A673 (cell line): ENCODE measurements around the gene GABRP. TPM values are rescaled to one million over a fixed set of nuclear protein-coding genes. Genes with fewer than 3 reads are reported as not detected.

Experiments
- BruUV-seq: library from RNA; stranded (reverse); fragments of 400-500 nt; replicated peaks from 2 replicates; lab custom pipeline; 2021; lab: Mats Ljungman, UMichigan
- CTCF ChIA-PET: fragments of 300-600 bp; sonication (Branson Sonifier 250); formaldehyde crosslinking; loops from one replicate; lab custom pipeline; 2022; ENCODE audit warnings: antibody characterized with exemption; lab: Charles Lee
- POLR2A ChIA-PET: fragments of 300-600 bp; sonication (Branson Sonifier 250); formaldehyde crosslinking; loops from one replicate; lab custom pipeline; 2022; ENCODE audit warnings: antibody characterized with exemption; ENCODE audit not compliant: low non-redundant PET; lab: Charles Lee
- DNase-seq: peaks from one replicate; pipeline ENCODE4 v3.0.0-alpha.2; 2015; ENCODE audit warnings: low spot score
- H3K27ac ChIP-seq: fragments of 200-600 bp; sonication (generic); 2 replicates; pipeline ENCODE4 v1.5.1; 2016; ENCODE audit warnings: mixed run types, low read depth, mild to moderate bottlenecking, mixed read lengths, antibody characterized with exemption, low read length; ENCODE audit not compliant: poor library complexity, severe bottlenecking
- H3K27me3 ChIP-seq: fragments of 200-600 bp; sonication (generic); replicated peaks from 2 replicates; pipeline ENCODE4 v1.6.1; 2017; ENCODE audit warnings: mixed run types, low read depth, mild to moderate bottlenecking, mixed read lengths, antibody characterized with exemption, low read length; ENCODE audit not compliant: insufficient read depth, poor library complexity
- H3K36me3 ChIP-seq: fragments of 200-600 bp; sonication (generic); 2 replicates; pipeline ENCODE4 v1.6.1; 2016; ENCODE audit warnings: mixed run types, mild to moderate bottlenecking, mixed read lengths, antibody characterized with exemption, low read length; ENCODE audit not compliant: insufficient read depth, poor library complexity, severe bottlenecking
- H3K4me1 ChIP-seq: fragments of 200-600 bp; sonication (generic); 2 replicates; pipeline ENCODE4 v1.6.1; 2017; ENCODE audit warnings: mixed run types, mild to moderate bottlenecking, mixed read lengths, antibody characterized with exemption, low read length; ENCODE audit not compliant: insufficient read depth, poor library complexity, severe bottlenecking
- H3K4me3 ChIP-seq: fragments of 200-600 bp; sonication (generic); 2 replicates; pipeline ENCODE4 v1.5.1; 2016; ENCODE audit warnings: low read depth, mixed run types, mild to moderate bottlenecking, mixed read lengths, low read length; ENCODE audit not compliant: poor library complexity, severe bottlenecking
- H3K9me3 ChIP-seq: fragments of 200-600 bp; sonication (generic); 2 replicates; pipeline ENCODE4 v1.6.1; 2016; ENCODE audit warnings: mixed run types, low read depth, mild to moderate bottlenecking, mixed read lengths, antibody characterized with exemption, low read length; ENCODE audit not compliant: poor library complexity, severe bottlenecking
- EZH2 ChIP-seq: fragments of 200-600 bp; sonication (generic); IDR thresholded peaks from 2 replicates; pipeline ENCODE4 v1.6.1; 2017; ENCODE audit warnings: borderline replicate concordance, low read depth, mild to moderate bottlenecking, mixed read lengths, antibody characterized with exemption, low read length; ENCODE audit not compliant: poor library complexity, severe bottlenecking
- intact Hi-C: fragments of 100-400 bp; cut with micrococcal nuclease; formaldehyde crosslinking; loops from one replicate; pipeline ENCODE4 v1.10.0; 2022; ENCODE audit not compliant: unreplicated experiment
- total RNA-seq: library from RNA; stranded (reverse); gene quantifications from 2 replicates; pipeline ENCODE4 v1.2.3, GENCODE V29; 2021
- TF ChIP-seq, protein P1 (sequence below): fragments of 300-800, 200-600 bp; sonication (generic); conservative IDR thresholded peaks from 2 replicates; pipeline ENCODE4 v1.5.1; 2017; ENCODE audit warnings: low read depth, mild to moderate bottlenecking, antibody characterized with exemption, low read length, moderate library complexity, mixed read lengths

GABRP gene
- total RNA-seq, 1 experiment from 2014 or later = 0.09 TPM

DNA sequence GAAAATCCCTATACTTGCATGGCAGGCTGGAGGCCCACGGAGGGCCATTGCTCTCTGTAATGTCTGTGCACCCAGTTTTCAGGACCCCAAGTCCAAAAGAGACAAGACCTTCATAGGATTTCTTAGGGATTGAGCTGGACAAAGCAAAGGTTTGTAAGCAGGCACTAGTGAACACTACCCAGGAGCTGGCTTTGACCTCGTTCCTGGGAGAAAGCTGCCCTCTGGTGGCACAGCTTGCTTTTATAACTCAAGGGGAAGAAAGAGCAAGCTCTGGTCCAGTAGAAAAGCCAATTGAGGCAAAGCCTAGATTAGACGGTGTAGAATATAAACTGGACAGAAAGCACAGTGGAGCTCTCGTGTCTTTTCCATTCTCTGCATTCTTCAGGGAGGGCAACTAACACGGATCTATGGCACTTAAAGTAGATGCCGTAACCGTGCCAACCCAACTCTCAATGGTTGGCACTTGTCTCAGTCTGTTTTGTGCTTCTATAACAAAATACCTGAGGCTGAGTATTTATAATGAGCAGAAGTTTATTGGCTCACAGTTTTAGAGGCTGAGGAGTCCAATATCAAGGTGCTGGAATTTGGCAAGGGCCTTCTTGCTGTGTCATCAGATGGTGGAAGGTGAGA is 7.9 kb downstream of the GABRP start:
- H3K27ac ChIP-seq = no peak overlapping the region
- no peak overlapping the region for H3K4me3 ChIP-seq
- BruUV-seq = no TSS peak
- peak; percentile 27 for DNase-seq
- H3K27me3 ChIP-seq = peaks cover 7% of the 10 kb centered on the region
- TF ChIP-seq, protein P1, sequence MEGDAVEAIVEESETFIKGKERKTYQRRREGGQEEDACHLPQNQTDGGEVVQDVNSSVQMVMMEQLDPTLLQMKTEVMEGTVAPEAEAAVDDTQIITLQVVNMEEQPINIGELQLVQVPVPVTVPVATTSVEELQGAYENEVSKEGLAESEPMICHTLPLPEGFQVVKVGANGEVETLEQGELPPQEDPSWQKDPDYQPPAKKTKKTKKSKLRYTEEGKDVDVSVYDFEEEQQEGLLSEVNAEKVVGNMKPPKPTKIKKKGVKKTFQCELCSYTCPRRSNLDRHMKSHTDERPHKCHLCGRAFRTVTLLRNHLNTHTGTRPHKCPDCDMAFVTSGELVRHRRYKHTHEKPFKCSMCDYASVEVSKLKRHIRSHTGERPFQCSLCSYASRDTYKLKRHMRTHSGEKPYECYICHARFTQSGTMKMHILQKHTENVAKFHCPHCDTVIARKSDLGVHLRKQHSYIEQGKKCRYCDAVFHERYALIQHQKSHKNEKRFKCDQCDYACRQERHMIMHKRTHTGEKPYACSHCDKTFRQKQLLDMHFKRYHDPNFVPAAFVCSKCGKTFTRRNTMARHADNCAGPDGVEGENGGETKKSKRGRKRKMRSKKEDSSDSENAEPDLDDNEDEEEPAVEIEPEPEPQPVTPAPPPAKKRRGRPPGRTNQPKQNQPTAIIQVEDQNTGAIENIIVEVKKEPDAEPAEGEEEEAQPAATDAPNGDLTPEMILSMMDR = peak; percentile 48
- TF ChIP-seq EZH2 = no peak
- ChIA-PET POLR2A (no interaction called here), CTCF (interaction anchor here (0.6 to 1.3 kb wide), 2 partner anchors 153 to 178 kb away, joined by 4 to 7 read pairs; no protein-coding TSS in a partner anchor)
- H3K9me3 ChIP-seq = no peaks in the 10 kb centered on the region
- H3K36me3 ChIP-seq = no peaks in the 10 kb centered on the region
- intact Hi-C loops = loop anchor here (1.0 to 5.0 kb wide), 2 partner anchors 47 to 154 kb away; no protein-coding TSS in a partner anchor
- no peaks in the 10 kb centered on the region for H3K4me1 ChIP-seq

DNA sequence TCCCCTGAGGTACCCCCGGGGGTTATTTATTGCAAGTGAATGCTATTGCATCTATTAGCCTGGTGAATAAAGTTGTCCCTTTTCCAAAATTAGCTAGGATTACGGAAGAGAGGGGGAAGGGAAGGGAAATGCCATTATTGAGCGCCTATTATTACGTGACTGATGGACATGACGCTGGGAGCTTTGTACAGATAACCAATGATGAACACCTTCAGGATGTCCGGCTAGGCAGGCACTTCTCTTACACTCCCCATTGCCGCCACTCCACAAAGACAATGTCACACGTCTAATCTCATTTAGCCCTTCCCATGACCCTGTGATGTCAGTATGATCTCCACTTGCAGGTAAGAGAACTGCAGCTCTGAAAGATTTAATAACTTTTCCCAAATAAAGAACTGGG is 9.4 kb downstream of the GABRP start:
- Histone ChIP-seq H3K4me3 (no peak overlapping the region), H3K9me3 (no peaks in the 10 kb centered on the region), H3K27me3 (peaks cover 3% of the 10 kb centered on the region), H3K27ac (no peak overlapping the region), H3K36me3 (no peaks in the 10 kb centered on the region), H3K4me1 (no peaks in the 10 kb centered on the region)
- no TSS peak for BruUV-seq
- no peak for DNase-seq
- no peak for TF ChIP-seq EZH2
- TF ChIP-seq, protein P1 = no peak
- POLR2A ChIA-PET = no interaction called here
- CTCF ChIA-PET = no interaction called here
- intact Hi-C loops = loop anchor here (5.0 kb wide), 1 partner anchor 156 kb away; no protein-coding TSS in a partner anchor

DNA sequence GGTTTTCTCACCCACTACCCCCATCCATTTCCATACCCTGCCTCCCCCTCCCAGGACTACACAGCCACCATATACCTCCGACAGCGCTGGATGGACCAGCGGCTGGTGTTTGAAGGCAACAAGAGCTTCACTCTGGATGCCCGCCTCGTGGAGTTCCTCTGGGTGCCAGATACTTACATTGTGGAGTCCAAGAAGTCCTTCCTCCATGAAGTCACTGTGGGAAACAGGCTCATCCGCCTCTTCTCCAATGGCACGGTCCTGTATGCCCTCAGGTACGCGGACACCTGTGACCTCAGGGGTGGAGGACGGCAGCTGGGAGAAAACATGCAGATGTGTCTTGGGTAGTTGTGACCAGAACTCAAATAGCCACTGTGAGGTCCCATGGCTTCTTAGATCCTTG is 11.6 kb downstream of the GABRP start:
- H3K4me1 ChIP-seq = no peaks in the 10 kb centered on the region
- POLR2A ChIA-PET = interaction anchor here (0.6 kb wide), 1 partner anchor 64 kb away, joined by 7 read pairs; no protein-coding TSS in a partner anchor
- no TSS peak for BruUV-seq
- TF ChIP-seq EZH2 = no peak
- TF ChIP-seq, protein P1 = no peak
- no peak for DNase-seq
- no peak overlapping the region for H3K27ac ChIP-seq
- H3K27me3 ChIP-seq = peaks cover 3% of the 10 kb centered on the region
- no peaks in the 10 kb centered on the region for H3K36me3 ChIP-seq
- H3K9me3 ChIP-seq = no peaks in the 10 kb centered on the region
- CTCF ChIA-PET = no interaction called here
- intact Hi-C loops = no loop called here
- no peak overlapping the region for H3K4me3 ChIP-seq
